ENCODE results near the gene REPS2. TPM values are rescaled to one million over a fixed set of nuclear protein-coding genes. Genes with fewer than 3 reads are reported as not detected.

REPS2 gene
- total RNA-seq, 1 donor from 2014 or later, result 18.9 TPM

DNA sequence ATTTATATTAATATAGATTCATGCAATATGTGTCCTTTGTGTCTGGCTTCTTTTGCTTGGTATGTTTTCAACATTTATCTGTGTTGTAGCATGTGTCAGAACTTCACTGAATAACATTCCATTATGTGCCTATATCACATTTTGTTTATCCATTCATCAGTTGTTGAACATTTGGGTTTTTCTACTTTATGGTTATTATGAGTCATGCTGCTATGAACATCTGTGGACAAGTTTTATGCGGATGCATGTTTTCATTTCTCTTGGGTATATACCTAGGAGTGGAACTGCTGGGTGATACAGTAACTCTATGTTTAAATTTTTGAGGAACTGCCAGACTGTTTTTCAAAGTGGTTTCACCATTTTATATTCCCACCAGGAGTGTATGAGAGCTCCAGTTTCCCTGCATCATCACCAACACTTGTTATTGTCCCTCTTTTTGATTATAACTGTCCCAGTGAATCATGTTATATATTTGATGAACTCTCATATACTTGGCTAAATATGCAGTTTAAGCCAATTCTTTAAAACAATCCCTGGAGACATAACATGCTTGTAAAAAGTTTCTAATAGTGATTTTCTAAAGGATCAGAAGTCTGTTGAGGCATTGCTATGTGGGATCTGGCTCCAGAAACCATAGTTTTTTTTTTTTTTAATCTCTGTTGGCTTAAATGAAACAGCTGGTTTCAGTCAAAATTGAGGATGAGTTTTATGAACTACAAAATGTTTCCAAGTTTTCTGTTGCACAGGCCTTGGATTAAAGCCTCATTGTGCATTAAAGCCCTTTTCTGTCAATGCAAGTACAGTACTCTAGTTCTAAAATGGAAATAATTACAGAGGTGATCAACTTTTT is 21.6 kb upstream of the REPS2 start:
- no peak for TF ChIP-seq CTCF (IDR thresholded peaks at IDR 0.05)
- intact Hi-C loops (cut with DNase I), result no loop called here
- no peak for ATAC-seq
- Histone ChIP-seq H3K4me1 (no peaks in the 10 kb centered on the region), H3K9me3 (no peaks in the 10 kb centered on the region), H3K27ac (no peak overlapping the region), H3K4me3 (no peak overlapping the region), H3K36me3 (no peaks in the 10 kb centered on the region), H3K27me3 (no peaks in the 10 kb centered on the region)
- DNase-seq, result no peak

DNA sequence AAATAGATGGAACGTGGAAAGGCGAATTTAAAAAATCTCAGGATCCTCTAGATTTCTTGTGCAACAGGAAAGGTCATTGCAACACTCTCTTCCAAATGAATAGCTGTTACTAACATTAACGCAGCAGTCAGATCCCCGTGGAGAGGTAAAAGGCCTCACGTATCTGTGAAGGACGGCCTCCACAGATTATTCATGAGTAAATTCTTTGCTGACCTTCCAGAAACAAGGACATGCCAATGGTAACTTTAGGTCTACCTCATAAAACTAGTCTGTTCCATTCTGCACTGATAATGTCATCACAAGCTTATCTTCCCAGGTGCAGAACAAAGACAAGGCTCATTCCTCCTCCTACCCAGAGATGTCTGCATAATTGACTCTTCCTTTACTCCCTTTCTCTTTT is 16.1 kb upstream of the REPS2 start:
- DNase-seq (no peak), ATAC-seq (no peak)
- Histone ChIP-seq H3K4me1 (no peaks in the 10 kb centered on the region), H3K27ac (no peak overlapping the region), H3K9me3 (no peaks in the 10 kb centered on the region), H3K27me3 (no peaks in the 10 kb centered on the region), H3K36me3 (no peaks in the 10 kb centered on the region), H3K4me3 (no peak overlapping the region)
- TF ChIP-seq CTCF (IDR thresholded peaks at IDR 0.05), result no peak
- intact Hi-C loops (cut with DNase I), result no loop called here

- no peaks in the 10 kb centered on the region for H3K27me3 ChIP-seq
- H3K4me3 ChIP-seq, result no peak overlapping the region
- H3K27ac ChIP-seq, result no peak overlapping the region
- H3K4me1 ChIP-seq, result no peaks in the 10 kb centered on the region
- H3K36me3 ChIP-seq, result no peaks in the 10 kb centered on the region
- H3K9me3 ChIP-seq, result no peaks in the 10 kb centered on the region
- DNase-seq (no peak), ATAC-seq (no peak)
- intact Hi-C loops (cut with DNase I), result no loop called here
- TF ChIP-seq CTCF (IDR thresholded peaks at IDR 0.05), result no peak
These were observed 15.1 kb upstream of the REPS2 start for GRCh38 chrX:16931371-16931770.

- H3K4me3 ChIP-seq, result no peak overlapping the region
- ATAC-seq (no peak), DNase-seq (no peak)
- no peak overlapping the region for H3K27ac ChIP-seq
- TF ChIP-seq CTCF (IDR thresholded peaks at IDR 0.05), result no peak
- no peaks in the 10 kb centered on the region for H3K36me3 ChIP-seq
- H3K4me1 ChIP-seq, result no peaks in the 10 kb centered on the region
- H3K27me3 ChIP-seq, result no peaks in the 10 kb centered on the region
- intact Hi-C loops (cut with DNase I), result no loop called here
- no peaks in the 10 kb centered on the region for H3K9me3 ChIP-seq
These were observed 14.4 kb upstream of the REPS2 start for GRCh38 chrX:16931855-16932575.

DNA sequence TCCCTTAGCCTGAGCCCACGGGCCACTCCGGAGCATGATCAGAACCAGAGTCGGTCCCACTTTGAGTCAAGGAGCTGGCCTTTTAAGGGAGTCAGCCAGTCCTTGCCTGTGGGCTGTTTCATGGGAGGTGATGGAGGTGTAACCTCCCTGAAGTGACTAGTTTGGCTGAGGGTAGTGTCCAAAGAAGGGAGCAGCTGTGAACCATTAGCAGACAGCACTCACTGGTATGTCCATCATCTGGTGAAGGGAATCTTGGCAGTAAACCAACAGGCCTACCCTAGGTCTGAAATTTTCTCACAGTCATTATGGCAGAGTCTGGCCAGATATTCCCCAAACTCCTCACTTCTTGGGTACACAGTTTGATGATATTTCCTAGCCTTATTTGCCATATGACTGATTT is 12.3 kb upstream of the REPS2 start:
- ATAC-seq, result no peak
- Histone ChIP-seq H3K27ac (no peak overlapping the region), H3K9me3 (no peaks in the 10 kb centered on the region), H3K4me3 (no peak overlapping the region), H3K36me3 (no peaks in the 10 kb centered on the region), H3K27me3 (no peaks in the 10 kb centered on the region), H3K4me1 (no peaks in the 10 kb centered on the region)
- no peak for TF ChIP-seq CTCF (IDR thresholded peaks at IDR 0.05)
- DNase-seq, result no peak
- intact Hi-C loops (cut with DNase I), result no loop called here
